Muscle of leg (tissue), 11 donors: ENCODE results near the gene ADCYAP1R1. TPM values are rescaled to one million over a fixed set of nuclear protein-coding genes. Genes with fewer than 3 reads are reported as not detected.

Experiments
- DNase-seq: peaks from one replicate; pipeline ENCODE4 v3.0.0; 2013
- H3K27ac ChIP-seq: one replicate; pipeline ENCODE4 v1.5.1; 2013; ENCODE audit warnings: mild to moderate bottlenecking, low read length, control low read depth
- H3K27me3 ChIP-seq: one replicate; pipeline ENCODE4 v1.6.1; 2013; ENCODE audit warnings: low read length; ENCODE audit not compliant: control insufficient read depth, insufficient read depth
- H3K36me3 ChIP-seq: one replicate; pipeline ENCODE4 v1.6.1; 2013; ENCODE audit warnings: low read length; ENCODE audit not compliant: control insufficient read depth, insufficient read depth
- H3K4me1 ChIP-seq: one replicate; pipeline ENCODE4 v1.6.1; 2013; ENCODE audit warnings: low read length; ENCODE audit not compliant: control insufficient read depth, insufficient read depth
- H3K4me3 ChIP-seq: one replicate; pipeline ENCODE4 v1.5.1; 2013; ENCODE audit warnings: low read length, control low read depth
- H3K9me3 ChIP-seq: replicated peaks from 2 replicates; pipeline ENCODE4 v1.6.1; 2013; ENCODE audit warnings: low read depth, low read length; ENCODE audit not compliant: control insufficient read depth
- WGBS: methylation state at CpG from one replicate; pipeline ENCODE4 v1.1.5; 2013; ENCODE audit warnings: missing lambda C conversion rate; ENCODE audit not compliant: insufficient coverage; 5-methylcytosine and 5-hydroxymethylcytosine counted together
- polyA plus RNA-seq, 8 donors: library from polyadenylated mRNA; unstranded; fragments of 120-200 nt; gene quantifications; one replicate each; pipeline versions ENCODE4 v1.2.1 to v1.2.3, GENCODE V29; 2013; ENCODE audit warnings: inconsistent platforms in 1 of 8, low replicate concordance in 1 of 8; ENCODE audit not compliant: insufficient read length in 8 of 8, insufficient read depth in 1 of 8
- total RNA-seq: library from RNA; stranded (reverse); fragments of 120-200 nt; gene quantifications from one replicate; pipeline ENCODE4 v1.2.4, GENCODE V29; 2013

ADCYAP1R1 gene
- total and polyA plus RNA-seq, 9 donors = 5.5 to 10.8 (median 7.8) TPM

GRCh38 chr7:31074403-31075085 lies 22.4 kb downstream of the ADCYAP1R1 start:
- peaks cover 46% of the 10 kb centered on the region for H3K4me1 ChIP-seq
- H3K27me3 ChIP-seq = no peaks in the 10 kb centered on the region
- H3K27ac ChIP-seq = peak overlapping the region; percentile 29
- H3K36me3 ChIP-seq = no peaks in the 10 kb centered on the region
- WGBS = 76% methylated on average over 14 of the region's 14 CpGs
- DNase-seq = peak; percentile 83
- no peaks in the 10 kb centered on the region for H3K9me3 ChIP-seq
- no peak overlapping the region for H3K4me3 ChIP-seq

GRCh38 chr7:31075086-31075405 lies 22.9 kb downstream of the ADCYAP1R1 start:
- H3K9me3 ChIP-seq = no peaks in the 10 kb centered on the region
- H3K36me3 ChIP-seq = no peaks in the 10 kb centered on the region
- 81% methylated on average over 4 of the region's 5 CpGs for WGBS
- DNase-seq = no peak
- H3K4me1 ChIP-seq = peaks cover 45% of the 10 kb centered on the region
- H3K4me3 ChIP-seq = no peak overlapping the region
- H3K27ac ChIP-seq = no peak overlapping the region
- H3K27me3 ChIP-seq = no peaks in the 10 kb centered on the region

GRCh38 chr7:31076051-31076450 lies 23.9 kb downstream of the ADCYAP1R1 start:
- H3K27me3 ChIP-seq = no peaks in the 10 kb centered on the region
- H3K27ac ChIP-seq = no peak overlapping the region
- H3K9me3 ChIP-seq = no peaks in the 10 kb centered on the region
- no peaks in the 10 kb centered on the region for H3K36me3 ChIP-seq
- no peak for DNase-seq
- 73% methylated on average over 8 of the region's 8 CpGs for WGBS
- no peak overlapping the region for H3K4me3 ChIP-seq
- H3K4me1 ChIP-seq = peaks cover 36% of the 10 kb centered on the region

- no peak overlapping the region for H3K27ac ChIP-seq
- no peak for DNase-seq
- H3K4me1 ChIP-seq = peaks cover 29% of the 10 kb centered on the region
- H3K4me3 ChIP-seq = no peak overlapping the region
- H3K27me3 ChIP-seq = no peaks in the 10 kb centered on the region
- no peaks in the 10 kb centered on the region for H3K9me3 ChIP-seq
- no peaks in the 10 kb centered on the region for H3K36me3 ChIP-seq
- 79% methylated on average over 8 of the region's 11 CpGs for WGBS
These were observed 24.7 kb downstream of the ADCYAP1R1 start for GRCh38 chr7:31076641-31077310.

- Histone ChIP-seq H3K4me3 (no peak overlapping the region), H3K27me3 (no peaks in the 10 kb centered on the region), H3K4me1 (peaks cover 32% of the 10 kb centered on the region), H3K27ac (no peak overlapping the region), H3K36me3 (no peaks in the 10 kb centered on the region), H3K9me3 (no peaks in the 10 kb centered on the region)
- DNase-seq = no peak
- WGBS = 86% methylated on average over 8 of the region's 10 CpGs
These were observed 25.6 kb downstream of the ADCYAP1R1 start for GRCh38 chr7:31077484-31078362.

- Histone ChIP-seq H3K27me3 (no peaks in the 10 kb centered on the region), H3K9me3 (no peaks in the 10 kb centered on the region), H3K4me1 (peaks cover 37% of the 10 kb centered on the region), H3K4me3 (no peak overlapping the region), H3K27ac (no peak overlapping the region), H3K36me3 (no peaks in the 10 kb centered on the region)
- no peak for DNase-seq
- WGBS = 89% methylated on average over 16 of the region's 24 CpGs
These were observed 26.4 kb downstream of the ADCYAP1R1 start for GRCh38 chr7:31078363-31078990.

GRCh38 chr7:31079126-31079823 lies 27.2 kb downstream of the ADCYAP1R1 start:
- 58% methylated on average over 2 of the region's 11 CpGs for WGBS
- Histone ChIP-seq H3K4me3 (no peak overlapping the region), H3K27ac (no peak overlapping the region), H3K36me3 (no peaks in the 10 kb centered on the region), H3K4me1 (peaks cover 32% of the 10 kb centered on the region), H3K9me3 (no peaks in the 10 kb centered on the region), H3K27me3 (no peaks in the 10 kb centered on the region)
- no peak for DNase-seq

- Histone ChIP-seq H3K27me3 (no peaks in the 10 kb centered on the region), H3K36me3 (peaks cover 2% of the 10 kb centered on the region), H3K4me3 (no peak overlapping the region), H3K9me3 (no peaks in the 10 kb centered on the region), H3K27ac (no peak overlapping the region), H3K4me1 (peaks cover 25% of the 10 kb centered on the region)
- WGBS = no CpG with 5 or more reads among the region's 6 CpGs
- DNase-seq = no peak
These were observed 27.9 kb downstream of the ADCYAP1R1 start for GRCh38 chr7:31079824-31080511.

- DNase-seq = no peak
- H3K36me3 ChIP-seq = peaks cover 4% of the 10 kb centered on the region
- H3K27me3 ChIP-seq = no peaks in the 10 kb centered on the region
- no peak overlapping the region for H3K4me3 ChIP-seq
- WGBS = 75% methylated on average over 4 of the region's 6 CpGs
- H3K4me1 ChIP-seq = peaks cover 19% of the 10 kb centered on the region
- no peak overlapping the region for H3K27ac ChIP-seq
- H3K9me3 ChIP-seq = no peaks in the 10 kb centered on the region
These were observed 28.7 kb downstream of the ADCYAP1R1 start for GRCh38 chr7:31080763-31081162.
